Muscle of back (tissue), 11 donors: Measurements from ENCODE around the gene MAJIN. TPM values are rescaled to one million over a fixed set of nuclear protein-coding genes. Genes with fewer than 3 reads are reported as not detected.
A peak's percentile ranks its signal among the peaks of the same experiment; 100 is the strongest.

Experiments used
- DNase-seq, 3 donors: peaks; one replicate each; pipeline versions ENCODE4 v3.0.0 to v3.0.0-alpha.2; 2013
- polyA plus RNA-seq, 10 donors: library from polyadenylated mRNA; unstranded; fragments of 120-200 nt; gene quantifications; one replicate each; pipeline ENCODE4 v1.2.1, GENCODE V29; 2013; ENCODE audit not compliant: insufficient read length in 10 of 10

MAJIN gene
- polyA plus RNA-seq, 10 donors: 0.20 TPM; not detected in 9

DNA sequence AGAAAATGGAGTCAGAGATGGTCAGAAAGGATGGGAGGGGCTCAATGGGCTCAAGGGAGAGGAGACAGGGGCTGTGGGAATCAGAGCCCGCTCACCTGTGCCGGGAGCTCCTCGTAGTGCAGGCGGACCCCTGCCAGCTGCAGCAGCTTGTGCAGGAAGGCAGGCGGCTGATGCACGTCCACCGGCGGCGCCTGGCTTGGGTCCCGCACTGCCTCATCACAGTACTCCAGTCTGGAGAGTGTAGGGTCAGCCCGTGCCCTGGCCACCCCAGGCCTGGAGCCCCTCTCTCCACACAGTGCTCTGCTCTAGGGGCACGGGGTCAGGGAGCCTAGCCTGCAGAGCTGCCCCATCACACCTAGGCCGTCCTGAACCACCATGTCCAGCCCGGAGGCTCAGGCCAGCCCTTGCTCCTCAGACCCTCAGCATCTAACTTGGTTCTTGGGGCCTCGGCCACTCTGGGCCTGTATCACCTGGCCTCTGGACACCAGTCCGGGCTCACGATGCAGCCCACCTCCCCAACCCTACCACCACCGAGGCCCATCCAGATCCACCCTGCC is 58.7 kb downstream of the MAJIN start:
- DNase-seq: no peak

DNA sequence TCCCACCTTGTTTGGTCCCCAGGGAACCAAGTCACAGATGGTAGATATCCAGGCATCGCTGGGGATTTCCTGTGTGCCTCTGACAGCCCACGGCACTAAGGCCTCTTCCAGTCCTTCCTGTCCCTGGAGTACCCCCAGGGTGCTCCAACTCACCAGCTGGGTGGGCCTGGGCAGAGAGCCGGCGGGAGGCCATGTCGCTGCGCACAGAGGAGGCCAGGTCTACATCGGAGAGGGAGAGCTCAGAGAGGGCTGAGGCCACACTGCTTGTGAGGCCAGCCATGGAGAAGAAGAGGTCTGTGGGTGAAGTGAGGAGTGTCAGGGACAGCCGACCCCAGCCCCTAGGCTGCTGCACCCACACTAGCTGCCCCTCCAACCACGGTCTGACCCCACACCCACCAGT is 60.2 kb downstream of the MAJIN start:
- DNase-seq: no peak

DNA sequence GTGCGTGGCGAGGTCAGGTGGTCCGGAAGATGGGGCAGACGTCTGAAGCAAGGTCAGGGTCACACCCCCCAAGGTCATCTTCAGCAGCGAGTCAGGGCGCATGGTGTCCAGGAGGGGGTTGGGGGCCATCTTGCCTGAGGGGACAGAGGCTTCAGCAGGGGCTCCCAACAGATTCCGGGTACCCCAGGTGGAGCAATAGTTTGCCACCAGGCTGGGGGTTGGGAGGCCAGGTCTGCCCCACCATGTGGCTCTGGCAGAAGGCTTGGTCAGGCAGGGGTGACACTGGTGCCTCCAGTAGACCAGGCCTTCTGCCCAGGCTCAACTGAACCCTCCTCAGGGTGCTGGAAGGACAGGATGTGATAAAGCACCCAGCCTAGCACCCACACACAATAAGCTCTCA is 60.8 kb downstream of the MAJIN start:
- no peak for DNase-seq

- no peak for DNase-seq
Observed at GRCh38 chr11:64910451-64911093, 61.3 kb downstream of the MAJIN start.

DNA sequence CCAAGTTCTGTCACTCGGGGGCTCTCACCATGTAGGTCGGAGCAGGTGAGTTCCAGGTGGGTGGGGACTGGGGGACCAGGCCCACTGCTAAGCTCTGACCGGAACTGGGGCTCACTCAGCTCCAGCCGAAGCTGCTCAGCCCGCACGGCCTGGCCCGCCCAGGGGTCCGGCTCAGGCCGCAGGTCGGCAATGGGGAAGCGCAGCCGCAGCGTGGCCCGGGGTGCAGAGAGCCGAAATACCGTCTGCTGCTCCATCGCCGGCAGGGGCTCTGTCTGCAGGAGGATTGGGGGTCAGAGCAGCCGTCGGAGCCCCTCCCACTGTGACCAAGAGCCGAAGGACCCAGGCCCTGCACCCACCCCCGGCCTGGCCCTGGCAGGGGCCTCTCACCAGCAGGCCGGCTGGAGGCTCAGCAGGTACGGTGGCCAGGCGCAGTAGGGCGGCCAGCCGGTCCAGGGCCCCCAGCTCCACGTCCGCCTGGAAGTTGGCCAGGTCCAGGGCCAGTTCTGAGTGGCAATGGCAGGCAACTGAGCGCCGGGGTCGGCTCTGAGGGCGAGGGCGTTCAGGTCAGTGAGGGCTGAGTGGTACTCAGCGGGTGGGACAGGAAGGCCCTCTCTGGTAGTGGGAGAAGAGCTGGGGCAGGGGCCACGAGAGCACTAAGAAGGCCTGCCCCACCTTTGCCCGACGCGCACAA is 62.1 kb downstream of the MAJIN start:
- no peak for DNase-seq

- no peak for DNase-seq
Observed at GRCh38 chr11:64908766-64909165, 63.1 kb downstream of the MAJIN start.

- no peak for DNase-seq
Observed at GRCh38 chr11:64906314-64906635, 65.6 kb downstream of the MAJIN start.

DNA sequence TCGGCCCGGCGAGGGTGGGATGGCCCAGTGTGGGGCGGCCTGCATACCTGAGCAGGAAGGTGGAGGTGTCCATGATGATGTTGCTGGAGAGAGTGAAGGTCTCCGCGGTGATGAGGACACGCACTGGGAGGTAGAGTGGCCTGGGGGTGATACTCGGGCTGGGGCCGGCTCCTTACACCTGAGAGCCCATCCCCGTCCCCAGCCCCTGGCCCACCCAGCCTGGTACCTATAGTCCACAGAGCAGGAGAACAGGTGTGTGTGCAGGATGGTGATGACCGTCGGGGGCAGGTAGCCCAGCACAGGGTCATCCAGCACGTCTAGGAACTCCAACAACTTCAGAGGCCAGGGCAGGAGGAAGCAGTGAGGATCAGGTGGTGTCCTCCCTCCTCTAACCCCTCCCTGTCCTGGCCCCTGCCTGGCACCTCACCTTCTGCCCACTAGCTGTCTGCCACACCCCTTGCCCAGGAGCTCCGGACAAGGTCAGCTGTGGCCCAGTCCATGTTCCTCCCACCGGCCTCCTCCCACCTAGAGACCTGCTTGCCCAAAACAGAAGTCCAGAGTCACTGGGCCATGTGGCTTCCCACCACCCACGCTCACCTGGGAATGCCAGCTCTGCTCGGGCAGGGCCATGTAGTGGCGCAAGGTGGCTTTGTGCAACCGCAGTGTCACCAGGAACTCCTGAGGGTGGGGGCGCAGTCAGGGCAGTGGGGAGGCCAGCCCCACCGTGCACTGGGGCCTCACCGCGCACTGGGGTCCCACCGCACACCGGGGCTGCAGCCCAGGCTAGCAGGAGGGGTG is 66.2 kb downstream of the MAJIN start:
- no peak for DNase-seq

DNA sequence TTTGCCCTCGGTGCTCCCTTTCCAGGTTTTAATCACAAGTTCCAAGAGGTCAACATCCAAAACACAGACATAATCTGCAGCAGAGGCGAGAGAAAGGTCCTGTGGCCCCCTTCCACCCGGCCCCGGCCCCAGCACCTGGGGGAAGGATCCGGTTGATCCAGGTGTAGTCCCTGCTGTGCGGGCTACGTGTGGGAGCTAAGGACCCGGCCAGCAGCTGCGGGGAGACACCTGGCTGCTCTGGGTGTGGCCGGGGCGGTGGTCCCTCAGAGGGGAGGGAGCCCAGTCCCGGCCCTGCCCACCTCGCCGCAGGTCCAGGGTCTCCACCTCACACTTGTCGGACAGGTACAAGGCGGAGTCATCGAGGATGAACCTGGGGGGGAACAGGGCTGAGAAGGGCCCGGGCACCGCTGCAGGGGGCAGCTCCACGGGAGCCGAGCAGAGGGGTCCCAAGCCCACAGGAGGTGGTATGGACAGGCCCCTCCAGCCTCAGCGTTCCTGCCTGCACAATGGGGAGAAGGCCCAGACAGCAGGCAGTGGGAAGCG is 68.5 kb downstream of the MAJIN start:
- DNase-seq: no peak

GRCh38 chr11:64902102-64902900 is 69.6 kb downstream of the MAJIN start:
- DNase-seq: no peak

GRCh38 chr11:64900774-64901173 is 71.1 kb downstream of the MAJIN start:
- no peak for DNase-seq

- no peak for DNase-seq
Observed at GRCh38 chr11:64900263-64900678, 71.6 kb downstream of the MAJIN start.

GRCh38 chr11:64898541-64898940 is 73.4 kb downstream of the MAJIN start:
- no peak for DNase-seq

DNA sequence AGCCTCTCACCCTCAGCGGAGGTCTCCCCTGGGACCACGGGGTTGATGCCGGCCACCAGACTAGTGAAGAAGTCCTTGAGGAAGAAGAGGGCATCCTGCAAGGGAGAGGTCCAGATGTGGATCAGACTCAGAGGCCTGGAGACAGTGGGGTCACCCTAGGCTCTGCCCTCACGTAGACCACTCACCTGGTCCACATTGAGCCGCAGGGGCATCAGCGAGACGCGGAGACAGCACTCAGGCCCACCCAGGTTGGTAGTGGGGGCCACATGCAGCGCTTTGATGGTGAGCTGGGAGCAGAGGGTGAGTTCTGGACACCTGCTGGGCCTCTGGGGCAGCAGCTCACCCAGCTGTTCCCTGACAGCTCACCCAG is 73.8 kb downstream of the MAJIN start:
- no peak for DNase-seq

DNA sequence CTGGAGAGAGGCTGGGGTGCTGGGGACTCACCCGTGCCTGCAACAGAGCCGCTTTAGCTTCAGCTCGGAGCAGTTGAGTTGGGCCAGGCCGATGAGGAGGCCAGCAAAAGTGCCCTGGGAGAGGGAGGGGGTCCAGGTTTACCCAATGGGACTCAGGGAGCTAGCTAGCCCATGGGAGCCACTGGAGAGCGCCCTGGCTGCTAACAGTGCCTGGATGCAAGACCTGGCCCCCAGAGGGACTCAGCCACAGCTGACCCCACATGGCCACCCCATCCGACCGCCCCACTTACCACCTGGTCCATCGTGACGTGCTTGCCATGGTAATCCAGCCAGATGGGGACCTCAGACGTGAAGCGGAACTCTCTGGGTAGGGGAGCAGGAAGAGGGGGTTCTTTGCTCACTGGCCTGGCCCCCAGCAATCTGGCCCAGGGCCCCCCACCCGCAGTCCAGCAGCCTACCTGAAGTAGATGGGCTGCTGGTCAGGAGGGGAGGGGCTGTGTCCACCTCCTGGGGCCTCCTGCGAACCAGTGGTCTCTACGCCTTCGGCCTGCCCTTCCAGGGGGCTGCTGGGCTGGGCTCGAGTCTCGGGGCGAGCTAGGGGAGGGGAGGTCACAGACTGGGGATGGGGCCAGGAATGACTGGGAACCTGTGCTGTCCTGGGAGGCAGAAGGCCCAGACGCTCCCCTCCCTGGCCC is 74.4 kb downstream of the MAJIN start:
- no peak for DNase-seq

DNA sequence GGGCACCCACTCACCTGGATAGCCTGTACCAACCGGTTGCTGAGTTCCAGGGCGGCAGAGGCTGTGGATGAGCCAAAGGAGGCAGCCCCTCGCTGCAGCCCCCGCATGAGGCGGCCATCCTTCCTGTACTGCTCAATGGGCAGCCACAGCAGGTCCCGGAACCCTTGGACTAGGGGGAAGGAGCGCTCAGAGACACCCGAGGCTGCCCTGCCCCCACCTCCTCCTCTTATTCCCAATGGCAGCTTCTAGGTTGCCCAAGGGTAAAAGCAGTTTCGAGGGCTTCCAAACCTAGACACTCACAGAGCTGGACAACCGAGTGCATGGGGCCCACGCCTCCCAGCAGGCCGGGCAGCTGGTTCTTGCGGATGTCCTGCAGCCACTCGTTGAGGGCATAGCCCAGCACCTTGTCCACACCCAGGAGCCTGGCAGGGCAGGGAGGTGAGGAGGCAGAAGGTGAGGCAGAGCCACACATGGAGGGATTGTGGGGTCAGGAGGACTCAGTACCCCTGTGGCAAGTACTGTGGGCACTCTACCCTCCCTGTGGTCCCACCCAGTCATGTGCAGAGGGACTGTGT is 75.4 kb downstream of the MAJIN start:
- DNase-seq: no peak

DNA sequence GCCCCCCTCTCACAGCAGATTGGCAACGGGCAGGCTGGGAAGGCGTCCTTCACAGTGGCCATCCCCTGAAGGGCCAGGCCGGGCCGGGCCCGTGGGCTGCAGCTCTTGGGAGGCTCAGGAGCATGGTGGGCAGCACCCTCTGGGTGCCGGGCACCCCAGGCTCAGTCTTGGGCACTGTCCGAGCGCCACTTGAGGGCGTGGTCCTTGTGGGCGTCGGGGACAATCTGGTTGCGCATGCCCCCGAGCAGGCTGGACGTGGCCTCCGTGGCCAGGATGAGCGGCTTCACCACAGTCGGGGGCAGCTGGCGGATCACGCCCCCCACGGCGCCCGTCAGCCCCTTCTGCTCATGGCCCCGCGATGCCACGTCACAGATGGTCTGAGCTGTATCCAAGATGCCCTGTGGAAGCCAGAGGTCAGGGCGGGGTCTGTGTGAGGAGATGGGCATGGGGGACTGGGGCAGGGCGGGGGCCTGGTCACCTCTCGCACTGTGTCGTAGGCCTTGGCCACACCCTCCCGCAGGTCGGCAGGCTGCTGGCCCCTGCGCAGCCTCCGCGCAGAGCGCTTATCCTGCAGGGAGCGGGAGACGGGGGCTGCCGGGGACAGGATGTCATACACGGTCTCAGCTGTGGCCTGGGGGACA is 77.0 kb downstream of the MAJIN start:
- no peak for DNase-seq

GRCh38 chr11:64894070-64894811 is 77.7 kb downstream of the MAJIN start:
- peak in 2 of 3 donors; percentile 73 to 81 for DNase-seq
